Tibial nerve (tissue), 4 donors: ENCODE measurements around the gene PRLR. TPM values are rescaled to one million over a fixed set of nuclear protein-coding genes. Genes with fewer than 3 reads are reported as not detected.

Experiments used
- DNase-seq, 2 donors: peaks; one replicate each; pipeline ENCODE4 v3.0.0-alpha.2; 2019; ENCODE audit warnings: low spot score in 2 of 2
- H3K27ac ChIP-seq, 4 donors: fragments of 200-600 bp; sonication (generic) in 3 of 4; one replicate each; pipeline ENCODE4 v1.5.1; 2017 to 2019; ENCODE audit warnings: mild to moderate bottlenecking in 1 of 4
- H3K27me3 ChIP-seq, 2 donors: fragments of 200-600 bp; sonication (generic) in 1 of 2; one replicate each; pipeline versions ENCODE4 v1.5.1 to v1.6.0; 2017 to 2019
- H3K36me3 ChIP-seq, 3 donors: fragments of 200-600 bp; sonication (generic); one replicate each; pipeline ENCODE4 v1.5.1; 2018 to 2019
- H3K4me1 ChIP-seq, 4 donors: fragments of 200-600 bp; sonication (generic) in 3 of 4; one replicate each; pipeline ENCODE4 v1.5.1; 2017 to 2019
- H3K4me3 ChIP-seq, 4 donors: fragments of 200-600 bp; sonication (generic) in 3 of 4; one replicate each; pipeline ENCODE4 v1.5.1; 2017 to 2019; ENCODE audit warnings: mild to moderate bottlenecking in 1 of 4, moderate library complexity in 1 of 4
- H3K9me3 ChIP-seq, 4 donors: fragments of 200-600 bp; sonication (generic) in 3 of 4; one replicate each; pipeline ENCODE4 v1.5.1; 2017 to 2019
- CTCF ChIP-seq, 5 experiments: fragments of 200-600 bp in 3 of 5; fragments of 450-650 bp in 2 of 5; sonication (generic) in 3 of 5; IDR thresholded peaks; one replicate each; pipeline ENCODE4 v1.5.1; 2016 to 2019; ENCODE audit warnings: antibody characterized with exemption in 5 of 5, mild to moderate bottlenecking in 3 of 5, moderate library complexity in 2 of 5
- EP300 ChIP-seq, 2 donors: sonication (generic); formaldehyde crosslinking; IDR thresholded peaks; one replicate each; pipeline ENCODE4 v1.6.1; 2017; ENCODE audit warnings: antibody characterized with exemption in 2 of 2, mild to moderate bottlenecking in 1 of 2
- POLR2A ChIP-seq, 2 donors: fragments of 450-650 bp; IDR thresholded peaks; one replicate each; pipeline ENCODE4 v1.6.1; 2017; ENCODE audit warnings: antibody characterized with exemption in 2 of 2, mild to moderate bottlenecking in 2 of 2, moderate library complexity in 2 of 2
- WGBS, 2 donors: methylation state at CpG; one replicate each; pipeline ENCODE4 v1.1.5; 2018; 5-methylcytosine and 5-hydroxymethylcytosine counted together
- total RNA-seq, 4 donors: library from RNA; depleted of rRNA; stranded (reverse); fragments of >200 nt; gene quantifications; one replicate each; pipeline ENCODE4 v1.1.0, GENCODE V29; 2016

PRLR gene
- total RNA-seq, 4 donors from 2014 or later, result 0.84 to 5.3 (median 4.0) TPM

- Histone ChIP-seq H3K27me3 (no peaks in the 10 kb centered on the region), H3K27ac (no peak overlapping the region), H3K36me3 (no peaks in the 10 kb centered on the region), H3K9me3 (no peaks in the 10 kb centered on the region), H3K4me3 (no peak overlapping the region), H3K4me1 (no peaks in the 10 kb centered on the region)
- TF ChIP-seq POLR2A (IDR thresholded peaks at IDR 0.05), result no peak
- TF ChIP-seq CTCF (IDR thresholded peaks at IDR 0.05), result no peak
- TF ChIP-seq EP300 (IDR thresholded peaks at IDR 0.05), result no peak
- DNase-seq, result no peak
- 35 to 40% methylated on average over 4 of the region's 4 CpGs for WGBS, 2 donors
Measured at GRCh38 chr5:35016174-35017051, 213.9 kb downstream of the PRLR start.

- DNase-seq, result no peak
- WGBS, 2 donors, result 85 to 89% methylated on average over 4 of the region's 4 CpGs
- Histone ChIP-seq H3K27me3 (no peaks in the 10 kb centered on the region), H3K36me3 (no peaks in the 10 kb centered on the region), H3K4me1 (no peaks in the 10 kb centered on the region), H3K4me3 (no peak overlapping the region), H3K9me3 (no peaks in the 10 kb centered on the region), H3K27ac (no peak overlapping the region)
- no peak for TF ChIP-seq POLR2A (IDR thresholded peaks at IDR 0.05)
- TF ChIP-seq EP300 (IDR thresholded peaks at IDR 0.05), result no peak
- no peak for TF ChIP-seq CTCF (IDR thresholded peaks at IDR 0.05)
Measured at GRCh38 chr5:35015063-35015462, 215.2 kb downstream of the PRLR start.

GRCh38 chr5:35012796-35013195, 217.5 kb downstream of the PRLR start:
- H3K4me1 ChIP-seq, result no peaks in the 10 kb centered on the region
- DNase-seq, result no peak
- 95 to 97% methylated on average over 5 of the region's 5 CpGs for WGBS, 2 donors

GRCh38 chr5:35012365-35012764, 217.9 kb downstream of the PRLR start:
- Histone ChIP-seq H3K4me1 (no peaks in the 10 kb centered on the region), H3K27me3 (no peaks in the 10 kb centered on the region), H3K9me3 (no peaks in the 10 kb centered on the region), H3K4me3 (no peak overlapping the region), H3K36me3 (no peaks in the 10 kb centered on the region), H3K27ac (no peak overlapping the region)
- TF ChIP-seq CTCF (IDR thresholded peaks at IDR 0.05), result no peak
- no peak for TF ChIP-seq POLR2A (IDR thresholded peaks at IDR 0.05)
- no peak for TF ChIP-seq EP300 (IDR thresholded peaks at IDR 0.05)
- DNase-seq, result no peak
- 71 to 83% methylated on average over 3 of the region's 3 CpGs for WGBS, 2 donors

More at GRCh38 chr5:35012796-35013195, 217.5 kb downstream of the PRLR start:
- no peak overlapping the region for H3K4me3 ChIP-seq
- TF ChIP-seq POLR2A (IDR thresholded peaks at IDR 0.05) (no peak), EP300 (IDR thresholded peaks at IDR 0.05) (no peak), CTCF (IDR thresholded peaks at IDR 0.05) (no peak)
- H3K27me3 ChIP-seq, result no peaks in the 10 kb centered on the region
- no peaks in the 10 kb centered on the region for H3K36me3 ChIP-seq
- no peak overlapping the region for H3K27ac ChIP-seq
- no peaks in the 10 kb centered on the region for H3K9me3 ChIP-seq

DNA sequence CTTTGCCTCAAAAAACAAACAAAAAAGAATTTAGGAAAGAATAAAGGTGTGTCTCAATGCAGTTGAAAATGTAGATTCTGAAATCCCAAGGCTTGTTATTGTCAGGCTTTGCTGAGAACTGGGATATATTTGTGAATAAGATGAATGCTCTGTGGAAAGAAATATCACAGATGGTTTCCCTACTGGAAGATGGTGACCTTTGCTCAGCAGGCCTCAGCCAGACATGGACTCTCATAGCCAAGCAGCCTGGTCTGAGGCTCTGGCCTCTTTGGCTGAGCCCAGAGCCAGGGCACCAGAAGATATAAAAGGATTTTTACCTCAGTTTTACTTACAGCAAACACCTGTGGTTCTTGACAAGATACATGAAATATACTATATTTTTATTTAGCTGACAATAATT, 219.6 kb downstream of the PRLR start:
- H3K4me1 ChIP-seq, result no peaks in the 10 kb centered on the region
- no peak overlapping the region for H3K4me3 ChIP-seq
- no peak overlapping the region for H3K27ac ChIP-seq
- no peaks in the 10 kb centered on the region for H3K36me3 ChIP-seq
- TF ChIP-seq CTCF (IDR thresholded peaks at IDR 0.05), result no peak
- TF ChIP-seq POLR2A (IDR thresholded peaks at IDR 0.05), result no peak
- no peak for TF ChIP-seq EP300 (IDR thresholded peaks at IDR 0.05)
- no peaks in the 10 kb centered on the region for H3K27me3 ChIP-seq
- no peak for DNase-seq
- no peaks in the 10 kb centered on the region for H3K9me3 ChIP-seq
